HEK293 (cell line): Measurements from ENCODE around the gene TRMT44.

ENCODE experiments used
- CTCF ChIA-PET: fragments of 350-600 bp; formaldehyde crosslinking; extraction: SDS; loops from one replicate; lab custom pipeline; 2021; ENCODE audit warnings: antibody characterized with exemption; lab: Yijun Ruan, JAX
- POLR2A ChIA-PET: fragments of 300-600 bp; formaldehyde crosslinking; extraction: SDS; loops from one replicate; lab custom pipeline; 2020; ENCODE audit warnings: antibody characterized with exemption, inconsistent platforms; lab: Yijun Ruan, JAX
- H3K27ac ChIP-seq: fragments of 200-500 bp; sonication (Bioruptor generic); 2 replicates; pipeline ENCODE4 v1.5.1; 2014; ENCODE audit warnings: low read depth, low read length, control low read depth, inconsistent platforms; ENCODE audit errors: extremely low read depth
- H3K36me3 ChIP-seq, 2 experiments: fragments of 200-500 bp in 1 of 2; sonication (Bioruptor generic) in 1 of 2; 1 replicate in 1 of 2; 2 replicates in 1 of 2; pipeline ENCODE4 v1.5.1; 2014 to 2017; ENCODE audit warnings: inconsistent platforms in 2 of 2, low read length in 2 of 2; ENCODE audit not compliant: control insufficient read depth in 2 of 2, insufficient read depth in 1 of 2
- H3K4me1 ChIP-seq: fragments of 200-500 bp; sonication (Bioruptor generic); 2 replicates; pipeline ENCODE4 v1.5.1; 2014; ENCODE audit warnings: mild to moderate bottlenecking, low read length, inconsistent platforms; ENCODE audit not compliant: control insufficient read depth, insufficient read depth
- H3K4me3 ChIP-seq: 2 replicates; pipeline ENCODE4 v1.5.1; 2011; ENCODE audit warnings: low read depth, mild to moderate bottlenecking, control low read depth, low read length, moderate library complexity
- H3K9me3 ChIP-seq: fragments of 200-500 bp; sonication (Bioruptor generic); 2 replicates; pipeline ENCODE4 v1.5.1; 2014; ENCODE audit warnings: low read depth, low read length, inconsistent platforms; ENCODE audit not compliant: control insufficient read depth, insufficient read depth
- ELK4 ChIP-seq: IDR thresholded peaks from 2 replicates; pipeline ENCODE4 v1.6.1; 2011; ENCODE audit warnings: mild to moderate bottlenecking, low read depth, low read length, borderline replicate concordance
- GLI2 ChIP-seq: fragments of 450-650 bp; formaldehyde crosslinking; IDR thresholded peaks from 2 replicates; pipeline ENCODE4; 2017; ENCODE audit warnings: missing biosample characterization, missing genetic modification characterization, low read depth, borderline replicate concordance
- PRDM4 ChIP-seq: fragments of 450-650 bp; formaldehyde crosslinking; IDR thresholded peaks from 2 replicates; pipeline ENCODE4 v1.5.1; 2017; ENCODE audit warnings: missing biosample characterization, missing genetic modification characterization
- REPIN1 ChIP-seq: fragments of 450-650 bp; formaldehyde crosslinking; IDR thresholded peaks from 2 replicates; pipeline ENCODE4 v1.5.1; 2017; ENCODE audit warnings: missing biosample characterization, missing genetic modification characterization, low read depth
- SP2 ChIP-seq: fragments of 450-650 bp; formaldehyde crosslinking; IDR thresholded peaks from 2 replicates; pipeline ENCODE4 v1.5.1; 2016; ENCODE audit warnings: missing biosample characterization, missing genetic modification characterization
- SP3 ChIP-seq: fragments of 450-650 bp; formaldehyde crosslinking; IDR thresholded peaks from 2 replicates; pipeline ENCODE4 v1.5.1; 2016; ENCODE audit warnings: missing biosample characterization, missing genetic modification characterization
- SP7 ChIP-seq: fragments of 450-650 bp; formaldehyde crosslinking; IDR thresholded peaks from 2 replicates; pipeline ENCODE4 v1.5.1; 2016; ENCODE audit warnings: missing biosample characterization, missing genetic modification characterization
- TCF7L2 ChIP-seq: IDR thresholded peaks from 2 replicates; pipeline ENCODE4 v1.6.1; 2011; ENCODE audit warnings: low read depth, mild to moderate bottlenecking, inconsistent platforms, low read length, moderate library complexity, borderline replicate concordance
- YY1 ChIP-seq: fragments of 450-650 bp; formaldehyde crosslinking; IDR thresholded peaks from 2 replicates; pipeline ENCODE4 v1.5.1; 2018; ENCODE audit warnings: missing biosample characterization, missing genetic modification characterization
- ZFHX2 ChIP-seq: fragments of 450-650 bp; formaldehyde crosslinking; conservative IDR thresholded peaks from 2 replicates; pipeline ENCODE4 v1.5.1; 2016; ENCODE audit warnings: missing biosample characterization, missing genetic modification characterization
- ZNF175 ChIP-seq: fragments of 450-650 bp; formaldehyde crosslinking; IDR thresholded peaks from 2 replicates; pipeline ENCODE4 v1.5.1; 2016; ENCODE audit warnings: missing biosample characterization, missing genetic modification characterization
- ZNF211 ChIP-seq: fragments of 450-650 bp; formaldehyde crosslinking; IDR thresholded peaks from 2 replicates; pipeline ENCODE4 v1.5.1; 2016; ENCODE audit warnings: low read depth, missing biosample characterization, missing genetic modification characterization
- ZNF248 ChIP-seq: fragments of 450-650 bp; formaldehyde crosslinking; IDR thresholded peaks from 2 replicates; pipeline ENCODE4 v1.5.1; 2017; ENCODE audit warnings: missing biosample characterization, missing genetic modification characterization
- ZNF274 ChIP-seq, 2 experiments: fragments of 200-500 bp in 1 of 2; fragments of 450-650 bp in 1 of 2; sonication (Bioruptor generic) in 1 of 2; formaldehyde crosslinking in 1 of 2; IDR thresholded peaks; 2 replicates each; pipeline versions ENCODE4 v1.5.1 to v1.6.1; 2014 to 2016; ENCODE audit warnings: borderline replicate concordance in 1 of 2, inconsistent platforms in 1 of 2, low read length in 1 of 2, missing biosample characterization in 1 of 2, missing genetic modification characterization in 1 of 2
- ZNF292 ChIP-seq: fragments of 450-650 bp; formaldehyde crosslinking; IDR thresholded peaks from 2 replicates; pipeline ENCODE4 v1.5.1; 2016; ENCODE audit warnings: low read depth, missing biosample characterization, missing genetic modification characterization, borderline replicate concordance
- ZNF302 ChIP-seq: fragments of 450-650 bp; formaldehyde crosslinking; IDR thresholded peaks from 2 replicates; pipeline ENCODE4 v1.5.1; 2016; ENCODE audit warnings: missing biosample characterization, missing genetic modification characterization, low read depth
- ZNF311 ChIP-seq: fragments of 450-650 bp; formaldehyde crosslinking; IDR thresholded peaks from 2 replicates; pipeline ENCODE4 v1.5.1; 2017; ENCODE audit warnings: missing biosample characterization, missing genetic modification characterization, borderline replicate concordance
- ZNF350 ChIP-seq: fragments of 450-650 bp; formaldehyde crosslinking; IDR thresholded peaks from 2 replicates; pipeline ENCODE4 v1.5.0; 2017; ENCODE audit warnings: missing biosample characterization, mild to moderate bottlenecking, missing genetic modification characterization
- ZNF37A ChIP-seq: fragments of 450-650 bp; IDR thresholded peaks from 2 replicates; pipeline ENCODE4 v1.5.1; 2018; ENCODE audit warnings: missing biosample characterization, missing genetic modification characterization
- ZNF423 ChIP-seq: fragments of 450-650 bp; formaldehyde crosslinking; IDR thresholded peaks from 2 replicates; pipeline ENCODE4 v1.5.1; 2016; ENCODE audit warnings: missing biosample characterization, missing genetic modification characterization
- ZNF639 ChIP-seq: fragments of 450-650 bp; formaldehyde crosslinking; IDR thresholded peaks from 2 replicates; pipeline ENCODE4 v1.5.1; 2016; ENCODE audit warnings: missing biosample characterization, missing genetic modification characterization
- ZNF747 ChIP-seq: fragments of 450-650 bp; formaldehyde crosslinking; IDR thresholded peaks from 2 replicates; pipeline ENCODE4 v1.5.1; 2016; ENCODE audit warnings: missing biosample characterization, missing genetic modification characterization
- ZNF792 ChIP-seq: fragments of 450-650 bp; formaldehyde crosslinking; IDR thresholded peaks from 2 replicates; pipeline ENCODE4 v1.5.1; 2016; ENCODE audit warnings: missing biosample characterization, missing genetic modification characterization
- ZSCAN4 ChIP-seq: fragments of 450-650 bp; formaldehyde crosslinking; IDR thresholded peaks from 2 replicates; pipeline ENCODE4 v1.5.1; 2017; ENCODE audit warnings: missing biosample characterization, missing genetic modification characterization
- TF ChIP-seq, protein P1 (sequence below): fragments of 450-650 bp; formaldehyde crosslinking; IDR thresholded peaks from 2 replicates; pipeline ENCODE4 v1.5.1; 2016; ENCODE audit warnings: missing biosample characterization, missing genetic modification characterization

TRMT44 gene

GRCh38 chr4:8497762-8498161, 57.2 kb downstream of the TRMT44 start:
- H3K27ac ChIP-seq: no peak overlapping the region
- no peaks in the 10 kb centered on the region for H3K9me3 ChIP-seq
- POLR2A ChIA-PET: no interaction called here
- no peaks in the 10 kb centered on the region for H3K36me3 ChIP-seq
- H3K4me3 ChIP-seq: no peak overlapping the region
- CTCF ChIA-PET: interaction anchor here (0.5 kb wide), 1 partner anchor 26 kb away, joined by 5 read pairs; no protein-coding TSS in a partner anchor
- H3K4me1 ChIP-seq: no peaks in the 10 kb centered on the region; the same call in 1 of the 2 replicates
- TF ChIP-seq ZNF211 (tag by site-specific recombination): no peak
- no peak for TF ChIP-seq ZNF311 (tag by site-specific recombination)
- TF ChIP-seq ZNF792 (tag by site-specific recombination): no peak
- no peak for TF ChIP-seq GLI2
- no peak for TF ChIP-seq ZNF175
- no peak for TF ChIP-seq SP2 (tag by site-specific recombination)
- no peak for TF ChIP-seq YY1 (tag by site-specific recombination)
- no peak for TF ChIP-seq REPIN1 (tag by site-specific recombination)
- TF ChIP-seq ELK4: no peak
- TF ChIP-seq ZNF747: no peak
- TF ChIP-seq ZNF274 (IDR thresholded peaks at IDR 0.05; ENCODE audit: low read length): no peak
- TF ChIP-seq ZNF274 (tag by site-specific recombination; IDR thresholded peaks at IDR 0.05; ENCODE audit: borderline replicate concordance): no peak
- TF ChIP-seq ZNF248 (tag by site-specific recombination): no peak
- TF ChIP-seq ZNF292 (tag by site-specific recombination): no peak
- no peak for TF ChIP-seq ZSCAN4 (tag by site-specific recombination)
- no peak for TF ChIP-seq ZNF639 (tag by site-specific recombination)
- TF ChIP-seq, protein P1, sequence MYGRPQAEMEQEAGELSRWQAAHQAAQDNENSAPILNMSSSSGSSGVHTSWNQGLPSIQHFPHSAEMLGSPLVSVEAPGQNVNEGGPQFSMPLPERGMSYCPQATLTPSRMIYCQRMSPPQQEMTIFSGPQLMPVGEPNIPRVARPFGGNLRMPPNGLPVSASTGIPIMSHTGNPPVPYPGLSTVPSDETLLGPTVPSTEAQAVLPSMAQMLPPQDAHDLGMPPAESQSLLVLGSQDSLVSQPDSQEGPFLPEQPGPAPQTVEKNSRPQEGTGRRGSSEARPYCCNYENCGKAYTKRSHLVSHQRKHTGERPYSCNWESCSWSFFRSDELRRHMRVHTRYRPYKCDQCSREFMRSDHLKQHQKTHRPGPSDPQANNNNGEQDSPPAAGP (tag by site-specific recombination): no peak
- no peak for TF ChIP-seq PRDM4
- no peak for TF ChIP-seq ZFHX2
- TF ChIP-seq ZNF350: no peak

GRCh38 chr4:8500966-8501365, 60.4 kb downstream of the TRMT44 start:
- CTCF ChIA-PET: interaction anchor here (0.6 kb wide), 1 partner anchor 324 kb away, joined by 4 read pairs; no protein-coding TSS in a partner anchor
- POLR2A ChIA-PET: no interaction called here
- no peak overlapping the region for H3K4me3 ChIP-seq
- H3K9me3 ChIP-seq: no peaks in the 10 kb centered on the region
- no peak overlapping the region for H3K27ac ChIP-seq
- no peaks in the 10 kb centered on the region for H3K36me3 ChIP-seq
- H3K4me1 ChIP-seq: no peaks in the 10 kb centered on the region; the same call in 1 of the 2 replicates
- TF ChIP-seq PRDM4 (no peak), ZNF423 (tag by site-specific recombination) (no peak), SP3 (tag by site-specific recombination) (no peak), ZNF37A (tag by site-specific recombination) (no peak), TCF7L2 (no peak), ZNF302 (tag by site-specific recombination) (no peak), SP7 (tag by site-specific recombination) (no peak)
